Parathyroid adenoma (tissue), 2 donors: ENCODE data around the gene ARHGEF10L.
A peak's percentile ranks its signal among the peaks of the same experiment; 100 is the strongest.

ENCODE experiments used
- H2AFZ ChIP-seq: fragments of 300-600 bp; sonication (generic); one replicate; pipeline ENCODE4 v1.7.0; 2017; ENCODE audit warnings: antibody characterized with exemption, mild to moderate bottlenecking
- H3K27ac ChIP-seq: fragments of 300-600 bp; sonication (generic); one replicate; pipeline ENCODE4 v1.7.0; 2017
- H3K27me3 ChIP-seq: fragments of 300-600 bp; sonication (generic); one replicate; pipeline ENCODE4 v1.7.0; 2017; ENCODE audit warnings: low read length; ENCODE audit not compliant: control insufficient read depth, insufficient read depth
- H3K36me3 ChIP-seq: fragments of 300-600 bp; sonication (generic); one replicate; pipeline ENCODE4 v1.7.0; 2017; ENCODE audit warnings: low read length; ENCODE audit not compliant: control insufficient read depth, insufficient read depth
- H3K4me1 ChIP-seq: fragments of 300-600 bp; sonication (generic); one replicate; pipeline ENCODE4 v1.7.0; 2017; ENCODE audit warnings: control low read depth
- H3K4me2 ChIP-seq: fragments of 300-600 bp; sonication (generic); one replicate; pipeline ENCODE4 v1.7.0; 2017; ENCODE audit warnings: low read length
- H3K4me3 ChIP-seq: fragments of 300-600 bp; sonication (generic); one replicate; pipeline ENCODE4 v1.7.0; 2017; ENCODE audit warnings: low read depth, low read length
- H3K79me2 ChIP-seq: fragments of 300-600 bp; sonication (generic); one replicate; pipeline ENCODE4 v1.7.0; 2017; ENCODE audit warnings: control low read depth
- H3K9ac ChIP-seq: fragments of 300-600 bp; sonication (generic); one replicate; pipeline ENCODE4 v1.7.0; 2017; ENCODE audit warnings: mild to moderate bottlenecking
- H3K9me3 ChIP-seq: fragments of 300-600 bp; sonication (generic); one replicate; pipeline ENCODE4 v1.7.0; 2017; ENCODE audit warnings: low read length; ENCODE audit not compliant: control insufficient read depth
- TF ChIP-seq, protein P1 (sequence below): fragments of 300-600 bp; sonication (generic); IDR thresholded peaks from one replicate; pipeline ENCODE4 v1.7.0; 2017; ENCODE audit warnings: antibody characterized with exemption, mild to moderate bottlenecking
- donor health status: primary hyperparathyroidism.

ARHGEF10L gene

DNA sequence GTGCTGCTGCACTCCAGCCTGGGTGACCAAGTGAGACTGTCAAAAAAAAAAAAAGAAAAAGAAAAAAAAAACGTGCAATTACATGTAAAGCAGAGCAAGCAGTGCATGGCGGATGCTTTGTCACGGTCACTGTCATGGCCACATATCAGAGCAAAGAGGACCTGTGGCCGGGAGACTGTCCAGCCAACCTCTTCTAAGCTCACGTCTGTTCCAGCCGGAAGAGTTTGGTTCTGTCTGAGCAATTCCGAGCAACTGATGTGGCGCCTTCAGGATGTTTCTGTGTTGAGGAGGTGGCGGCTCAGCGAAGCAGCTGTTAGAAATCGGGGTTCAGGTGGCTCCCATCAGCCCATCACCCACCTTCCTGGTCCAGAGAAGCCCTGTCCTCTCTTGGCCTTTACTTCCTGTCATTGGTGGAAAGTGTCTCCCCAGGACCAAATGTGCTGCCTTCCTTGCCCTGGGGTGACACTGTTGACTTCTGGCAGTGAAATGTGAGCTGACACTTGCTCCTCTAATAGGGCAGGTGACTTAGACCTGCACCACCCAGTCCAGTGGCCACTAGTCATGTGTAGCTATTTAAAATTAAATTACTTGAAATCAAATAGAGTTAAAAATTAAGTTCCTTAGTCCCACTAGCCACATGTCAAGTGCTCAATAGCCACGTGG lies 59.9 kb downstream of the ARHGEF10L start:
- H3K27ac ChIP-seq, result peak overlapping the region; percentile 98
- H3K9me3 ChIP-seq, result no peaks in the 10 kb centered on the region
- H3K9ac ChIP-seq, result no peak overlapping the region
- H3K79me2 ChIP-seq, result peaks cover 14% of the 10 kb centered on the region
- TF ChIP-seq, protein P1, sequence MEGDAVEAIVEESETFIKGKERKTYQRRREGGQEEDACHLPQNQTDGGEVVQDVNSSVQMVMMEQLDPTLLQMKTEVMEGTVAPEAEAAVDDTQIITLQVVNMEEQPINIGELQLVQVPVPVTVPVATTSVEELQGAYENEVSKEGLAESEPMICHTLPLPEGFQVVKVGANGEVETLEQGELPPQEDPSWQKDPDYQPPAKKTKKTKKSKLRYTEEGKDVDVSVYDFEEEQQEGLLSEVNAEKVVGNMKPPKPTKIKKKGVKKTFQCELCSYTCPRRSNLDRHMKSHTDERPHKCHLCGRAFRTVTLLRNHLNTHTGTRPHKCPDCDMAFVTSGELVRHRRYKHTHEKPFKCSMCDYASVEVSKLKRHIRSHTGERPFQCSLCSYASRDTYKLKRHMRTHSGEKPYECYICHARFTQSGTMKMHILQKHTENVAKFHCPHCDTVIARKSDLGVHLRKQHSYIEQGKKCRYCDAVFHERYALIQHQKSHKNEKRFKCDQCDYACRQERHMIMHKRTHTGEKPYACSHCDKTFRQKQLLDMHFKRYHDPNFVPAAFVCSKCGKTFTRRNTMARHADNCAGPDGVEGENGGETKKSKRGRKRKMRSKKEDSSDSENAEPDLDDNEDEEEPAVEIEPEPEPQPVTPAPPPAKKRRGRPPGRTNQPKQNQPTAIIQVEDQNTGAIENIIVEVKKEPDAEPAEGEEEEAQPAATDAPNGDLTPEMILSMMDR, result no peak
- H3K4me3 ChIP-seq, result no peak overlapping the region
- no peaks in the 10 kb centered on the region for H3K36me3 ChIP-seq
- no peak overlapping the region for H3K4me2 ChIP-seq
- H3K4me1 ChIP-seq, result peaks cover 34% of the 10 kb centered on the region
- no peaks in the 10 kb centered on the region for H3K27me3 ChIP-seq
- H2AFZ ChIP-seq, result no peak overlapping the region

DNA sequence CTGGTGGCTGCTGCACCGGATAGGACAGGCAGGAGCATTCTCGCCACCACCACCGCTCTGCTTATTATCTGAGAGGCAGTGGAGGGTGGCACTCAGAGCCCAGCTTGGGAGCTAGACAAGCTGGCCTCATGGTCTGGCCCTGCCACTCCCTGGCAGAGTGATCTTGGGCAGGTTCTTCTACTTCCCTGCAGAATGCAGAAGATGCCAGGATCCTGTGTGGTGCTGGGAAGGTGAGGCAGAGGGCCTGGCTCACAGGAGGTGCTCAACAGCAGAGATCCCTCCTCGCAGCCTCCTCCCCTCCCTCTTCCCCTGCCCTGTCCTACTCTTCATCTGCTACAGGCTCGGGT lies 60.4 kb downstream of the ARHGEF10L start:
- Histone ChIP-seq H3K27ac (peak overlapping the region; percentile 98), H3K4me3 (no peak overlapping the region), H3K36me3 (no peaks in the 10 kb centered on the region), H3K9me3 (no peaks in the 10 kb centered on the region), H3K4me1 (peaks cover 29% of the 10 kb centered on the region), H3K9ac (no peak overlapping the region), H3K27me3 (no peaks in the 10 kb centered on the region), H2AFZ (no peak overlapping the region), H3K79me2 (peaks cover 14% of the 10 kb centered on the region), H3K4me2 (no peak overlapping the region)
- TF ChIP-seq, protein P1, result no peak

DNA sequence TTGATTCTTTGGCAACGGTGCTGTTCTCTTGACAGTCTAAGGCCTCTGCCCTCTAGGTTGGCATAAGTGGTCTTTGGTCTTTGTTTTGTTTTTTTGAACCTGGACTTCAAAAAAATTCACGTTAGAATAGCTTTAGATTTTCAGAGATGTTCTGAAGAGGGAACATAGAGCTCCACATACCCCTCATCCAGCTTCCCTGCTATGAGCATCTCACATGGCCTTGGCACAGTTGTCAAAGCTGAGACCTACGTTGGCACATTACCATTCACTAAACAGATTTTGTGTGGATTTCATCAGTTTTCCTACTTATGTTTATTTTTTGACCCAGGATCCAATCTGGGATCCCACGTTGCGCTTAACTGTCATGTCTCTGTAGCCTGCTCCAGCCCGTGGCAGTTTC lies 60.8 kb downstream of the ARHGEF10L start:
- H3K4me2 ChIP-seq, result no peak overlapping the region
- peaks cover 27% of the 10 kb centered on the region for H3K4me1 ChIP-seq
- no peak overlapping the region for H3K9ac ChIP-seq
- H3K79me2 ChIP-seq, result peaks cover 14% of the 10 kb centered on the region
- H3K27ac ChIP-seq, result peak overlapping the region; percentile 98
- no peaks in the 10 kb centered on the region for H3K36me3 ChIP-seq
- H3K27me3 ChIP-seq, result no peaks in the 10 kb centered on the region
- no peaks in the 10 kb centered on the region for H3K9me3 ChIP-seq
- TF ChIP-seq, protein P1, result no peak
- H2AFZ ChIP-seq, result no peak overlapping the region
- H3K4me3 ChIP-seq, result no peak overlapping the region

DNA sequence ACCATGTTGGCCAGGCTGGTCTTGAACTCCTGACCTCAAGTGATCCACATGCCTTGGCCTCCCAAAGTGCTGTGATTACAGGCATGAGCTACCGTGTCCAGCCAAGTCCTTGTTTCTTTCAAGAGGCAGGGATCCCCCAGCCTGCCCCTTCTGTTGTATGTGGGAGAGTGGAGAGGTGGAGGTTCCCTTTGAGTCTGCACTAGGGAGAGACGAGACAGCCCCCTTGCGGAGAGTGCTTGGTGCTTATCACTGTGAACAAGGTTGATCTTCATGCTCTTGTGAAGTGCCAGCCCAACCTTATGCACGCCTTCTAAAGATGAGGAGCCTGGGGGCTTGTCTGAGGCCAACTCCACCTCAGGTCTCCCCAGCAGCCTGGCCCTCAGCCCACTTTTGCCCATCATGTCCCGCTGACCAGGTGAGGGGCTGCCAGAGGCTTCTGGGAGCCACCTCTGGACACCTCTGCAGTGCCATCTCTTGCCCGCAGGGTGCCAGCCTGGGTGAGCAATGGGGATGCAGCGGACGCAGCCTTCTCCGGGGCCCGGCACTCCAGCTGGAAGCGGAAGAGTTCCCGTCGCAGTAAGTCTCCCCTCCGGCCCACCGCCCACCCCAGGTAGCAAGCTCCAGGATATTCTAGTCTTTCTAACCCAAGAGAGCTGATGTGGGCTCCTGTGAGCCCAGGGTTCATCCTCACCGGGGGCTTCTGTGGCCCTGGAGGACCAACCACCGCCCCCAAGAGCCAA lies 62.3 kb downstream of the ARHGEF10L start:
- no peaks in the 10 kb centered on the region for H3K36me3 ChIP-seq
- TF ChIP-seq, protein P1, result no peak
- no peak overlapping the region for H3K9ac ChIP-seq
- H3K27ac ChIP-seq, result no peak overlapping the region
- H3K4me2 ChIP-seq, result no peak overlapping the region
- H3K9me3 ChIP-seq, result no peaks in the 10 kb centered on the region
- H3K4me1 ChIP-seq, result peaks cover 17% of the 10 kb centered on the region
- H2AFZ ChIP-seq, result no peak overlapping the region
- no peak overlapping the region for H3K4me3 ChIP-seq
- H3K79me2 ChIP-seq, result peaks cover 17% of the 10 kb centered on the region
- no peaks in the 10 kb centered on the region for H3K27me3 ChIP-seq
